GM12878 (cell line): ENCODE measurements around the gene IFT27. TPM values are rescaled to one million over a fixed set of nuclear protein-coding genes. Genes with fewer than 3 reads are reported as not detected.

Experiments used
- ATAC-seq: fragments of 200-7000 bp; cut with Tn5 transposase; 3 replicates; pipeline ENCODE4 v1.9.1; 2020; ENCODE audit warnings: mild to moderate bottlenecking, moderate library complexity
- BruUV-seq: library from RNA; stranded (reverse); fragments of 400-500 nt; replicated peaks from 2 replicates; lab custom pipeline; 2021; lab: Mats Ljungman, UMichigan
- CTCF ChIA-PET: fragments of 300-600 bp; sonication (Branson Sonifier 250); formaldehyde crosslinking; extraction: SDS; loops from one replicate; lab custom pipeline; 2021; ENCODE audit warnings: inconsistent platforms; lab: Yijun Ruan, JAX
- POLR2A ChIA-PET: fragments of 350-600 bp; formaldehyde crosslinking; extraction: SDS; loops from one replicate; lab custom pipeline; 2021; ENCODE audit warnings: inconsistent platforms; lab: Charles Lee
- RAD21 ChIA-PET: fragments of 300-600 bp; sonication (Branson Sonifier 250); formaldehyde crosslinking; loops from one replicate; lab custom pipeline; 2023; ENCODE audit warnings: antibody characterized with exemption; ENCODE audit not compliant: unreplicated experiment; lab: Charles Lee
- SMC1A ChIA-PET: fragments of 300-600 bp; sonication (Branson Sonifier 250); formaldehyde crosslinking; loops from one replicate; lab custom pipeline; 2023; ENCODE audit not compliant: unreplicated experiment, uncharacterized antibody; lab: Charles Lee
- DNase-seq: peaks from one replicate; pipeline ENCODE4 v3.0.0-alpha.2; 2011; ENCODE audit warnings: low read depth, low spot score
- FAIRE-seq: peaks from 3 replicates; lab custom pipeline; 2011; peaks lifted over from hg19 to GRCh38; lab: Jason Lieb, UNC
- H2AFZ ChIP-seq: 2 replicates; pipeline ENCODE4 v1.6.0; 2011; ENCODE audit warnings: low read depth, low read length, control low read depth; ENCODE audit not compliant: control insufficient read depth
- H3K27ac ChIP-seq: 2 replicates; pipeline ENCODE4 v1.5.1; 2011; ENCODE audit warnings: control low read depth; ENCODE audit not compliant: control insufficient read depth, insufficient read depth
- H3K27me3 ChIP-seq, 2 experiments: replicated peaks in 1 of 2; 2 replicates each; pipeline versions ENCODE4 v1.6.0 to v1.6.1; 2011; ENCODE audit warnings: low read length in 1 of 2; ENCODE audit not compliant: control insufficient read depth in 2 of 2, insufficient read depth in 2 of 2
- H3K36me3 ChIP-seq, 2 experiments: 2 replicates each; pipeline ENCODE4 v1.5.1; 2011; ENCODE audit warnings: low read length in 1 of 2; ENCODE audit not compliant: control insufficient read depth in 2 of 2, insufficient read depth in 2 of 2
- H3K4me1 ChIP-seq: 2 replicates; pipeline ENCODE4 v1.6.1; 2011; ENCODE audit warnings: mild to moderate bottlenecking, low read length, moderate library complexity, mixed read lengths; ENCODE audit not compliant: control insufficient read depth, insufficient read depth
- H3K4me2 ChIP-seq: 2 replicates; pipeline ENCODE4 v1.6.0; 2011; ENCODE audit warnings: control low read depth; ENCODE audit not compliant: control insufficient read depth, insufficient read depth
- H3K4me3 ChIP-seq: fragments of 200-600 bp; sonication (generic); 2 replicates; pipeline ENCODE4 v1.5.1; 2016
- H3K79me2 ChIP-seq: 2 replicates; pipeline ENCODE4 v1.6.0; 2011; ENCODE audit warnings: low read length; ENCODE audit not compliant: control insufficient read depth, insufficient read depth
- H3K9ac ChIP-seq: 2 replicates; pipeline ENCODE4 v1.8.0; 2011; ENCODE audit warnings: low read length, control low read depth, mixed read lengths; ENCODE audit not compliant: control insufficient read depth, insufficient read depth
- H3K9me3 ChIP-seq: replicated peaks from 3 replicates; pipeline ENCODE4 v1.5.1; 2011; ENCODE audit warnings: mild to moderate bottlenecking, low read length; ENCODE audit not compliant: control insufficient read depth, insufficient read depth
- H4K20me1 ChIP-seq: 2 replicates; pipeline ENCODE4 v1.6.0; 2011; ENCODE audit not compliant: control insufficient read depth, insufficient read depth
- ASH2L ChIP-seq: fragments of 300-600, 200-600 bp; sonication (generic); IDR thresholded peaks from 2 replicates; pipeline ENCODE4 v1.6.1; 2017; ENCODE audit warnings: low read depth, mild to moderate bottlenecking, borderline replicate concordance
- ESRRA ChIP-seq: IDR thresholded peaks from 2 replicates; pipeline ENCODE4 v1.6.1; 2012; ENCODE audit warnings: mild to moderate bottlenecking, low read length, improper control_type of control experiment
- IKZF1 ChIP-seq: fragments of 450-650 bp; conservative IDR thresholded peaks from 2 replicates; pipeline ENCODE4 v1.6.1; 2017; ENCODE audit warnings: antibody characterized with exemption, mild to moderate bottlenecking
- KAT2A ChIP-seq: conservative IDR thresholded peaks from 2 replicates; pipeline ENCODE4 v1.6.1; 2011; ENCODE audit warnings: low read depth, low read length; ENCODE audit not compliant: control insufficient read depth
- MEF2A ChIP-seq: IDR thresholded peaks from 2 replicates; pipeline ENCODE4 v1.6.1; 2011; ENCODE audit warnings: low read depth, mild to moderate bottlenecking, low read length, moderate library complexity; ENCODE audit not compliant: insufficient read depth
- MEF2B ChIP-seq: fragments of 450-650 bp; IDR thresholded peaks from 2 replicates; pipeline ENCODE4 v1.6.1; 2018; ENCODE audit warnings: mild to moderate bottlenecking, moderate library complexity; ENCODE audit not compliant: partially characterized antibody, poor library complexity, severe bottlenecking
- MLLT1 ChIP-seq: fragments of 450-650 bp; IDR thresholded peaks from 2 replicates; pipeline ENCODE4 v1.6.1; 2016; ENCODE audit warnings: mild to moderate bottlenecking
- MTA3 ChIP-seq: IDR thresholded peaks from 2 replicates; pipeline ENCODE4 v1.6.1; 2012; ENCODE audit warnings: low read length, inconsistent platforms, borderline replicate concordance
- POLR2A ChIP-seq: IDR thresholded peaks from 2 replicates; pipeline ENCODE4 v1.6.1; 2011; ENCODE audit warnings: low read depth, mild to moderate bottlenecking, low read length
- SIN3A ChIP-seq: IDR thresholded peaks from 2 replicates; pipeline ENCODE4 v1.6.1; 2012; ENCODE audit warnings: low read depth, low read length, improper control_type of control experiment
- SMC3 ChIP-seq: IDR thresholded peaks from 2 replicates; pipeline ENCODE4 v1.6.1; 2011; ENCODE audit warnings: low read length, improper control_type of control experiment, borderline replicate concordance
- SUPT20H ChIP-seq: IDR thresholded peaks from 2 replicates; pipeline ENCODE4 v1.6.1; 2011; ENCODE audit warnings: low read depth, mild to moderate bottlenecking, low read length, moderate library complexity, borderline replicate concordance; ENCODE audit not compliant: control insufficient read depth
- USF2 ChIP-seq: IDR thresholded peaks from 2 replicates; pipeline ENCODE4 v1.6.1; 2011; ENCODE audit warnings: low read depth, low read length, improper control_type of control experiment, borderline replicate concordance
- ZBTB11 ChIP-seq: fragments of 450-650 bp; formaldehyde crosslinking; IDR thresholded peaks from 2 replicates; pipeline ENCODE4 v1.5.0; 2022; ENCODE audit warnings: mild to moderate bottlenecking, missing genetic modification characterization
- ZBTB33 ChIP-seq: fragments of 450-650 bp; IDR thresholded peaks from 2 replicates; pipeline ENCODE4 v1.6.1; 2017; ENCODE audit warnings: mild to moderate bottlenecking
- WGBS: methylation state at CpG from one replicate; pipeline ENCODE4 v1.1.6; 2016; ENCODE audit warnings: low lambda C conversion rate; ENCODE audit not compliant: insufficient replicate concordance, insufficient coverage; ENCODE audit errors: missing lambda C conversion rate; 5-methylcytosine and 5-hydroxymethylcytosine counted together
- in situ Hi-C: fragments of 300-500 bp; cut with MboI; formaldehyde crosslinking; loops from 9 replicates; pipeline ENCODE4 v1.14.3; 2018; ENCODE audit warnings: mixed read lengths
- intact Hi-C: fragments of 100-400 bp; cut with micrococcal nuclease; formaldehyde crosslinking; loops from one replicate; pipeline ENCODE4 v1.14.2; 2022; ENCODE audit not compliant: unreplicated experiment
- polyA plus RNA-seq, 11 experiments: library from polyadenylated mRNA; depleted of rRNA in 4 of 11; unstranded in 6 of 11; stranded (reverse) in 5 of 11; fragments of >200 nt; fragmentation: Nextera tagmentation in 4 of 11; fragmentation: Illumina TruSeq in 1 of 11; extraction: Ambion mirVana in 4 of 11; extraction: Trizol in 1 of 11; gene quantifications; 1 replicate in 1 of 11; 2 replicates in 10 of 11; pipeline versions ENCODE4 v1.2.1 to v1.2.3, GENCODE V29; 2011 to 2016; ENCODE audit warnings: inconsistent platforms in 2 of 11, missing spikeins in 2 of 11, low read depth in 1 of 11
- total RNA-seq, 4 experiments: library from RNA; depleted of rRNA in 3 of 4; stranded (reverse); fragments of >200 nt in 3 of 4; fragmentation: Illumina TruSeq in 1 of 4; extraction: Trizol in 1 of 4; gene quantifications; 2 replicates each; pipeline versions ENCODE4 v1.2.1 to v1.2.3, GENCODE V29; 2013 to 2021

The IFT27 gene
- total and polyA plus RNA-seq, 10 of the 15 experiments (the other 5 are each of a cell fraction or from before 2014, with no cell fraction given), result 2.7 to 32.5 (median 10.2) TPM

- BruUV-seq, result no TSS peak
- Histone ChIP-seq H3K27ac (no peak overlapping the region), H3K4me2 (no peak overlapping the region), H3K9ac (no peak overlapping the region), H3K27me3 (peaks cover 2 to 5% of the 10 kb centered on the region in 2 experiments; a peak in 2 of 4 replicates), H2AFZ (no peak overlapping the region), H3K9me3 (no peaks in the 10 kb centered on the region), H3K4me1 (peaks cover 5% of the 10 kb centered on the region), H3K79me2 (no peaks in the 10 kb centered on the region), H4K20me1 (no peaks in the 10 kb centered on the region), H3K4me3 (no peak overlapping the region), H3K36me3 (no peaks in the 10 kb centered on the region)
- DNase-seq (no peak), FAIRE-seq (no peak), ATAC-seq (no peak)
- ChIA-PET SMC1A (interaction anchor here (0.6 to 1.5 kb wide), 5 partner anchors 11 to 674 kb away, joined by 3 to 5 read pairs (median 3); partner anchors contain the start of gene IFT27), RAD21 (interaction anchor here (0.7 kb wide), 1 partner anchor 65 kb away, joined by 4 read pairs; no protein-coding TSS in a partner anchor), CTCF (interaction anchor here (0.6 to 9.9 kb wide), 5 partner anchors 9 to 256 kb away, joined by 3 to 115 read pairs (median 3); no protein-coding TSS in a partner anchor), POLR2A (no interaction called here)
- in situ Hi-C loops, result loop anchor here (5.0 kb wide), 1 partner anchor 195 kb away; no protein-coding TSS in a partner anchor
- WGBS, result 31% methylated on average over 17 of the region's 17 CpGs
- intact Hi-C loops, result loop anchor here (10.0 kb wide), 1 partner anchor 407 kb away; no protein-coding TSS in a partner anchor
- no peak for TF ChIP-seq SMC3
- no peak for TF ChIP-seq KAT2A
- TF ChIP-seq POLR2A, result no peak
- TF ChIP-seq ZBTB33, result no peak
- TF ChIP-seq ZBTB11 (CRISPR knock-in tag), result no peak
- no peak for TF ChIP-seq SIN3A
- no peak for TF ChIP-seq IKZF1
- no peak for TF ChIP-seq SUPT20H
- TF ChIP-seq ASH2L, result no peak
- TF ChIP-seq MEF2A, result no peak
- no peak for TF ChIP-seq ESRRA
- TF ChIP-seq MEF2B, result no peak
- no peak for TF ChIP-seq USF2
- no peak for TF ChIP-seq MLLT1
- no peak for TF ChIP-seq MTA3
These were observed 11.5 kb upstream of the IFT27 start for GRCh38 chr22:36787204-36787988.
